Fibroblast of villous mesenchyme (primary cell): ENCODE results near the gene OR11L1. TPM values are rescaled to one million over a fixed set of nuclear protein-coding genes. Genes with fewer than 3 reads are reported as not detected.

Experiments
- DNase-seq: peaks from one replicate; pipeline ENCODE4 v3.0.0-alpha.2; 2010; ENCODE audit warnings: low read depth
- H3K4me3 ChIP-seq: 2 replicates; pipeline ENCODE4 v1.5.1; 2011; ENCODE audit warnings: low read depth, mild to moderate bottlenecking, low read length
- total RNA-seq: library from RNA; depleted of rRNA; stranded (reverse); fragments of >200 nt; gene quantifications from 2 replicates; pipeline ENCODE4 v1.2.3, GENCODE V29; 2012
- TF ChIP-seq, protein P1 (sequence below): IDR thresholded peaks from 2 replicates; pipeline ENCODE4 v1.5.1; 2012; ENCODE audit warnings: low read depth, mild to moderate bottlenecking, low read length; ENCODE audit not compliant: insufficient read depth

OR11L1 gene
- total RNA-seq, 1 donor, result not detected

DNA sequence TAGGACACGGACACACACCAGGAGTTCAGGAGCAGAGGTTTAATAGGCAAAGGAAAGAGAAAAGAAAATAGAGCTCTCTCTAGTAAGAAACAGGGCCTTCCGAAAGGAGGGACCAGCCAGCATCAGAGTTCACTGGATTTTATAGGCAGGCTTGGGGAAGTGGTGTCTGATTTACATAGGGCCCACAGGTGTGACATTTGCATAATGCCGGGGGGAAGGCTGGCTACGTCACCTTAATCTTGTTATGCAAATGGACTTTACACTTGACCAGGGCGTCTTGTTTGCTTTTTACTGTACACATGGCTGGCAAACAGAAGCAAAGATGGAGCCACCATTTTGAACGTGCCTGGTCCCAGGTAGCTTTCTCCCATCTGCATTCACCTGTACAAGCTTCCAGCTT lies 17.7 kb downstream of the OR11L1 start, which contains the start of gene OR14A16:
OR14A16 (minus strand) TSS at position 97 of the 400 bp plus-strand sequence. CDS start 8,390 bp downstream, outside the sequence.
- TF ChIP-seq, protein P1, sequence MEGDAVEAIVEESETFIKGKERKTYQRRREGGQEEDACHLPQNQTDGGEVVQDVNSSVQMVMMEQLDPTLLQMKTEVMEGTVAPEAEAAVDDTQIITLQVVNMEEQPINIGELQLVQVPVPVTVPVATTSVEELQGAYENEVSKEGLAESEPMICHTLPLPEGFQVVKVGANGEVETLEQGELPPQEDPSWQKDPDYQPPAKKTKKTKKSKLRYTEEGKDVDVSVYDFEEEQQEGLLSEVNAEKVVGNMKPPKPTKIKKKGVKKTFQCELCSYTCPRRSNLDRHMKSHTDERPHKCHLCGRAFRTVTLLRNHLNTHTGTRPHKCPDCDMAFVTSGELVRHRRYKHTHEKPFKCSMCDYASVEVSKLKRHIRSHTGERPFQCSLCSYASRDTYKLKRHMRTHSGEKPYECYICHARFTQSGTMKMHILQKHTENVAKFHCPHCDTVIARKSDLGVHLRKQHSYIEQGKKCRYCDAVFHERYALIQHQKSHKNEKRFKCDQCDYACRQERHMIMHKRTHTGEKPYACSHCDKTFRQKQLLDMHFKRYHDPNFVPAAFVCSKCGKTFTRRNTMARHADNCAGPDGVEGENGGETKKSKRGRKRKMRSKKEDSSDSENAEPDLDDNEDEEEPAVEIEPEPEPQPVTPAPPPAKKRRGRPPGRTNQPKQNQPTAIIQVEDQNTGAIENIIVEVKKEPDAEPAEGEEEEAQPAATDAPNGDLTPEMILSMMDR, result no peak
- H3K4me3 ChIP-seq, result no peak within 1 kb of the TSS
- no peak for DNase-seq

DNA sequence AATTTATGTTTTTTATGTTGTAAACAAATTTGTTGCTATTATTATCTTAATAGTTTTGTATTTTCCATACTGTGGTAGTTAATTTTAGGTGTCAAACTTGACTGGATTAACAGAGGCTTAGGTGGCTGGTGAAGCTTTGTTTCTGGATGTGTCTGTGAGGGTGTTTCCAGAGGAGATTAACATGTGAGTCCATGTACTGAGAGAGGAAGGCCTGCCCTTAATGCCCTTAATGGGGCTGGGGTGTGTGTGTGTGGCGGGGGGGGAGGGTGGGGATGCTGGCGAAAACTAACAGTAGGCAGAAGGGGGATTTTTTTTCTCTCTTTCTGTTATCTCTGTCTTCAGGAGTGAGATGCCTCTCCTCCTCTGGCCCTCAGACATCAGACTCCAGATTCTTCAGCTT lies 19.6 kb downstream of the OR11L1 start:
- no peak for DNase-seq
- H3K4me3 ChIP-seq, result no peak overlapping the region
- TF ChIP-seq, protein P1, result no peak

DNA sequence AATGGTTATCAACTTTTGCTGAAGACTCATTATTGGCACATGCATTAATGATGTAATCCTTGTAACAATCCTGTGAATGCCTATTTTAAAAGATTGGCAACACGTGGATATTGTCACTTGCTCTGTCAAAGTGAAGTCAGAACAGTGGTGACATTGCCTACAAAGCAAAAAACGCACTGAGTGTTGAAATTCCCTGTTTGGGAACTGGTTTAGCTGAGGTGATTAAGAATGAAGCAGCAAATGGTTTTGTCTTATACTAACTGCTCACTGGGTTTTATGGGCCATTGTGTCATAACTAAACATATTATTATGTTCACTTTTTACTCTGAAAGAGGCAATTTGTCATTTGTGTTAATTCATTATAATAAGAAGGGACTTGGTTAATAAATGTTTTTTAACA lies 29.1 kb downstream of the OR11L1 start:
- H3K4me3 ChIP-seq, result no peak overlapping the region
- DNase-seq, result no peak
- TF ChIP-seq, protein P1, result no peak

DNA sequence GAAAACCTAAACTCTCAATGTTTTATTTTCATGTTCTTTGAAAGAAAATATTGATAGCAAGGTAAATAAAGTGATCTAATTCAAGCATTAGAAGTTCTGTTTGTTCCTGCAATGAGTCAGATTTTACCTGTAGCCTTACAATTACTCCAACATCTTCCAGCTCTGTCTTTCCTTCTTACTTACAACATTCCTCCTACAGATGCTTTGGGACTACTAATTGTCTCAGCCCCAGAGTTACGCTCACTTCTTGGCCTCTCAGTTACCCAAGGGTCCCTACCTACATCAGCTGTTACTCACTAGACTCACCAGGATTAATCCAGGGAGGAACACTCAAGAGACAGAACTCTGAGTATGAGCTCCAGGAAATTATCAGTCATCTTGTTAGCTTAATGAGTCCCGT lies 44.2 kb downstream of the OR11L1 start:
- H3K4me3 ChIP-seq, result no peak overlapping the region
- DNase-seq, result no peak
- TF ChIP-seq, protein P1, result no peak

Other genes starting within 250 kb of the OR11L1 start
- not detected in 2 replicates for gene OR2G3, start 236.3 kb downstream of the OR11L1 start, total RNA-seq
- gene OR13G1, start 162.2 kb downstream of the OR11L1 start, total RNA-seq, result not detected in 2 replicates
- not detected in 2 replicates for gene OR6F1, start 125.2 kb downstream of the OR11L1 start, total RNA-seq
- not detected in 2 replicates for gene OR14K1, start 103.3 kb downstream of the OR11L1 start, total RNA-seq
- gene OR14A2, start 93.8 kb downstream of the OR11L1 start, total RNA-seq, result not detected in 2 replicates
- not detected in 2 replicates for gene OR1C1, start 81.3 kb downstream of the OR11L1 start, total RNA-seq
- gene OR14A16, start 17.8 kb downstream of the OR11L1 start, total RNA-seq, result not detected in 2 replicates
- gene TRIM58, start 15.3 kb upstream of the OR11L1 start, total RNA-seq, result 0.97 and 3.5 TPM in 2 replicates
- 0.86 and 0.97 TPM in 2 replicates for gene OR2W3, start 53.7 kb upstream of the OR11L1 start, total RNA-seq
- not detected in 2 replicates for gene OR2T8, start 78.4 kb upstream of the OR11L1 start, total RNA-seq
- not detected in 2 replicates for gene OR2AJ1, start 83.0 kb upstream of the OR11L1 start, total RNA-seq
- not detected in 2 replicates for gene OR2L8, start 107.0 kb upstream of the OR11L1 start, total RNA-seq
- under 0.01 TPM in 1 of 2 replicates, not detected in the other for gene OR2AK2, start 123.3 kb upstream of the OR11L1 start, total RNA-seq
- not detected in 2 replicates for gene OR2L5, start 171.8 kb upstream of the OR11L1 start, total RNA-seq
- gene OR2L2, start 188.2 kb upstream of the OR11L1 start, total RNA-seq, result under 0.01 TPM in 1 of 2 replicates, not detected in the other
- not detected in 2 replicates for gene OR2L3, start 204.9 kb upstream of the OR11L1 start, total RNA-seq